Fibroblast of lung (primary cell): ENCODE data around the gene ZKSCAN4.

Experiments used
- CTCF ChIP-seq, 2 donors: IDR thresholded peaks in 1 of 2; conservative IDR thresholded peaks in 1 of 2; 1 replicate in 1 of 2; 2 replicates in 1 of 2; pipeline ENCODE4 v1.5.1; 2011 to 2012; ENCODE audit warnings: low read length in 2 of 2, control low read depth in 1 of 2, inconsistent platforms in 1 of 2, low read depth in 1 of 2, mild to moderate bottlenecking in 1 of 2
- EZH2 ChIP-seq: IDR thresholded peaks from 2 replicates; pipeline ENCODE4 v1.5.1; 2012; ENCODE audit warnings: low read length, control low read depth, mild to moderate bottlenecking; ENCODE audit errors: missing control alignments

DNA sequence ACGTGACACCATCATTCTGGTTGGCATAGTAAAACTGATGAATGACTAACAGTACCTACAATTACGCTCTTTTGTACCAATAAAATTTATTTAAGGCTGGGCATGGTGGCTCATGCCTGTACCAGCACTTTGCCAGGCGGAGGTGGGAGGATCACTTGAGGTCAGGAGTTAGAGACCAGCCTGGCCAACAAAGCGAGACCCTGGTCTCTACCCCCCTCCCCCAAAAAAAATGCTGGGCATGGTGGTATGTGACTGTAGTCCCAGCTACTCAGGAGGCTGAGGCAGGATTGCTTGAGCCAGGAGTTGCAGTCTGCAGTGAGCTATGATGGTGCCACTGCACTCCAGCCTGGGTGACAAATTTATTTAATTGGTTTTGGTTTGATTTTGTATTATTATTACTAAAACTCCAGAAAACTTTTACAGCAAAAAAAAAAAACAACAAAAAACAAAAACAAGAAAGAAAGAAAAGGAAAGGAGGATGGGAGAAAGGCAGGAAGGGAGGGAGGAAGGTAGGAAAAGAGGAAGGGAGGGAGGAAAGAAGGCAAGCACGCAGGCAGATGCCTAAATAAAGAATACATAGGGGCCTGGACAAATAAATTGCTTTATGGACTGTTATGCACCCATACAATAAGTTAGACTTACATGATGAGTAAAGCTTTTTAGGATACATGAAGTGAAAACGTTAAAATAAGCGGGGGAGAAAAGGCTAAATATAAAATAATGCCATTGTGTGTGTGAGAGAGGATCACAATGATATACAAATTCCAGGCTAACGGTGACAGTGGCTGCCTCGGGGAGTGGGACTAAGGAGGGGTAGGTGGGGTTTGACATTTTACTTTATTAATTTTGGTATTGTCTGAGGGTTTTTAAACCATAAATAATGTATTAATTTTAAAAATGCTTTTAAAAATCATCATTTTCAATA is 27.7 kb downstream of the ZKSCAN4 start:
- TF ChIP-seq EZH2 (no peak), CTCF (conservative IDR thresholded peaks at IDR 0.05 in 1 of 2, IDR thresholded peaks at IDR 0.05 in 1 of 2; ENCODE audit: low read depth in 1 of 2, low read length in 2 of 2) (no peak)
